Right lobe of liver (tissue), 4 donors: Measurements from ENCODE around the gene FBXO46.

Experiments
- CTCF ChIP-seq, 4 donors: fragments of 200-600 bp in 3 of 4; fragments of 450-650 bp in 1 of 4; IDR thresholded peaks; one replicate each; pipeline versions ENCODE4 v1.5.1 to v1.8.0; 2016 to 2022; ENCODE audit warnings: antibody characterized with exemption in 4 of 4, mild to moderate bottlenecking in 2 of 4
- POLR2A ChIP-seq: fragments of 450-650 bp; IDR thresholded peaks from one replicate; pipeline ENCODE4 v1.6.1; 2017; ENCODE audit warnings: antibody characterized with exemption, mild to moderate bottlenecking
- donor health status: DM: no; HTN: no; CAD: no.
- donor health status: DM: no; HTN: no; CAD: no.
- donor health status: DM: no; HTN: yes; CAD: no.

DNA sequence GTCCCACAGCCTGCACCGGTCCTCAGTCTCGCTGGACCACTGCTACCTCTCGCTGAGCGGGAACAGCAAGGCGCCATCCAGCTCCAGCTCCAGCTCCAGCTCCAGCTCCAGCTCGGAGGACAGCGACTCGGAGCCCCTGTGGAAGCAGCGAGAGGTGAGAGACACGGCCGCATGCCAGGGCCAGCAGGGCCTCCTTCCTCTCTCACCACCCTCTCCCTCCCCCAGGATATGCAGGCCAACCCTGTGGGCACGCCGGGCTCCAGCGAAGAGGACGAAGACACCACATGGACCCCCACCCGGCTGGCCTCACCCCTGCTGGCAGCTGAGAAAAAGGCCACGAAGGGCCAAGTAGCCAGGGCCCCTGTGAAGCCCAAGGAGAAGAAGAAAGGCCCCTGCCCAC lies 31.0 kb upstream of the FBXO46 start:
- no peak for TF ChIP-seq CTCF (IDR thresholded peaks at IDR 0.05)
- no peak for TF ChIP-seq POLR2A
